Measurements from ENCODE around the gene ME2. TPM values are rescaled to one million over a fixed set of nuclear protein-coding genes. Genes with fewer than 3 reads are reported as not detected.

ME2 gene
- total RNA-seq, 3 donors from 2014 or later (not counting 1 experiment from before 2014, with no cell fraction given): 42.4 to 61.3 (median 43.5) TPM

- H3K36me3 ChIP-seq (ENCODE audit: control insufficient read depth, insufficient read depth, low read length): no peaks in the 10 kb centered on the region
- no peak overlapping the region for H3K27ac ChIP-seq (ENCODE audit: low read length)
- no peaks in the 10 kb centered on the region for H3K9me3 ChIP-seq (ENCODE audit: control insufficient read depth, insufficient read depth, low read length)
- intact Hi-C loops (cut with micrococcal nuclease): loop anchor here (10.0 kb wide), 1 partner anchor 587 kb away; the partner anchor contains the start of genes CXXC1 and MBD1
- DNase-seq (no peak), ATAC-seq (no peak)
- Mint-ChIP-seq H3K36me3 (no peaks in the 10 kb centered on the region), H3K4me1 (no peaks in the 10 kb centered on the region), H3K4me3 (no peak overlapping the region), H3K27me3 (ENCODE audit: low read depth in 2 of 2) (peaks cover 0 to 7% of the 10 kb centered on the region in 2 donors), H3K9me3 (no peaks in the 10 kb centered on the region), H3K27ac (no peak overlapping the region)
- no peak overlapping the region for H3K4me3 ChIP-seq (ENCODE audit: low read length)
- TF ChIP-seq CTCF (IDR thresholded peaks at IDR 0.05): no peak
- no peaks in the 10 kb centered on the region for H3K4me1 ChIP-seq (ENCODE audit: control insufficient read depth, insufficient read depth, low read length)
- WGBS (ENCODE audit: insufficient coverage): 99% methylated on average over 3 of the region's 3 CpGs
- no peaks in the 10 kb centered on the region for H3K27me3 ChIP-seq (ENCODE audit: control insufficient read depth, insufficient read depth, low read length)
Measured at GRCh38 chr18:50871846-50872245, 7.1 kb upstream of the ME2 start.

- no peaks in the 10 kb centered on the region for H3K36me3 Mint-ChIP-seq
- no peak overlapping the region for H3K27ac ChIP-seq (ENCODE audit: low read length)
- no peaks in the 10 kb centered on the region for H3K27me3 ChIP-seq (ENCODE audit: control insufficient read depth, insufficient read depth, low read length)
- ATAC-seq (no peak), DNase-seq (no peak)
- H3K36me3 ChIP-seq (ENCODE audit: control insufficient read depth, insufficient read depth, low read length): no peaks in the 10 kb centered on the region
- no peak overlapping the region for H3K4me3 ChIP-seq (ENCODE audit: low read length)
- no peaks in the 10 kb centered on the region for H3K9me3 Mint-ChIP-seq
- peaks cover 25% of the 10 kb centered on the region for H3K4me1 ChIP-seq (ENCODE audit: control insufficient read depth, insufficient read depth, low read length)
- no peak overlapping the region for H3K4me3 Mint-ChIP-seq
- peaks cover 21 to 26% of the 10 kb centered on the region in 2 donors for H3K4me1 Mint-ChIP-seq
- no peaks in the 10 kb centered on the region for H3K9me3 ChIP-seq (ENCODE audit: control insufficient read depth, insufficient read depth, low read length)
- TF ChIP-seq CTCF (IDR thresholded peaks at IDR 0.05): no peak
- no peak overlapping the region for H3K27ac Mint-ChIP-seq
- WGBS (ENCODE audit: insufficient coverage): 100% methylated on average over 3 of the region's 3 CpGs
- intact Hi-C loops (cut with micrococcal nuclease): loop anchor here (5.0 to 10.0 kb wide), 5 partner anchors 176 to 591 kb away; partner anchors contain the start of genes CXXC1, MBD1 and MEX3C
- H3K27me3 Mint-ChIP-seq (ENCODE audit: low read depth in 2 of 2): peaks cover 0 to 7% of the 10 kb centered on the region in 2 donors
Measured at GRCh38 chr18:50875966-50876536, 2.9 kb upstream of the ME2 start.

DNA sequence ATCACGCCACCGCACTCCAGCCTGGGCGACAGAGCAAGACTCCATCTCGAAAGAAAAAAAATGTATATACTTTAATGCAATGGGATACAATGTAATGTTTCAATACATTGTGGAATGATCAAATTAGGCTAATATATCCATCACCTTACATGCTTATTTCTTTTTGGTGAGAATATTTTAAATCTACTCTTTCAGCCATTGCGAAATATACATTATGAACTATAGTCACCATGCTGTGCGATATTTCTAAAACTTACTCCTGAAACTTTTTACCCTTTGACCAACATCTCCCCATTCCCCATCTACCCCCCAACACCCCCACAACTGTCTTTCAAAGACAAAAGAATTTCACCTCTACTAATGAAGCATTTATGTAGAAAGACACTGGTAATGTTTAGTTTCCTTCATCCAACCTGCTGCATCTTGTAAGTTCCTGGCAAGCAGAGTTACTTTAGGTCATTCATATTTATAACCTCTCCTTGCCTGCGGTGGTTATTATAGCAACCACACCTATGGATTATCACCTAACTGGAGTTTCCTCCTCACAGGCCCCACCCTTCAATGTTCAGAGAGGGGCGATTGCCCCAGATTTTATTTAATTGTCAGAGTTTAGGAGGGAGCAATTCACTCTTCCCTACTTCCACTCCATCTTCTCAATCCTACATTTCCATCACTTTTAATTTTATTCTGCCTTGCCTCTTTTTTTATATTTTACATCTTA, 1.2 kb upstream of the ME2 start:
- no peaks in the 10 kb centered on the region for H3K36me3 ChIP-seq (ENCODE audit: control insufficient read depth, insufficient read depth, low read length)
- H3K4me3 ChIP-seq (ENCODE audit: low read length): peak overlapping the region; percentile 96
- DNase-seq: peak in 1 of 2 donors; percentile 37
- 84% methylated on average over 6 of the region's 8 CpGs for WGBS (ENCODE audit: insufficient coverage)
- H3K27ac ChIP-seq (ENCODE audit: low read length): peak overlapping the region; percentile 99
- H3K9me3 ChIP-seq (ENCODE audit: control insufficient read depth, insufficient read depth, low read length): no peaks in the 10 kb centered on the region
- Mint-ChIP-seq H3K4me3 (peak overlapping the region; percentile 98), H3K27me3 (ENCODE audit: low read depth in 2 of 2) (peaks cover 0 to 7% of the 10 kb centered on the region in 2 donors), H3K4me1 (peaks cover 21 to 26% of the 10 kb centered on the region in 2 donors), H3K27ac (peak overlapping the region; percentile 95 to 100), H3K9me3 (no peaks in the 10 kb centered on the region), H3K36me3 (no peaks in the 10 kb centered on the region)
- intact Hi-C loops (cut with micrococcal nuclease): loop anchor here (1.0 to 10.0 kb wide), 6 partner anchors 91 to 593 kb away; partner anchors contain the start of genes CXXC1, ELAC1, MBD1 and MEX3C
- no peak for ATAC-seq
- no peak for TF ChIP-seq CTCF (IDR thresholded peaks at IDR 0.05)
- peaks cover 30% of the 10 kb centered on the region for H3K4me1 ChIP-seq (ENCODE audit: control insufficient read depth, insufficient read depth, low read length)
- H3K27me3 ChIP-seq (ENCODE audit: control insufficient read depth, insufficient read depth, low read length): no peaks in the 10 kb centered on the region

Measured in natural killer cell (primary cell).